Hepatocyte (in vitro differentiated cells): Measurements from ENCODE around the gene CENPI. TPM values are rescaled to one million over a fixed set of nuclear protein-coding genes. Genes with fewer than 3 reads are reported as not detected.

Experiments used
- DNase-seq: peaks from one replicate; pipeline ENCODE4 v3.0.0-alpha.2; 2016; ENCODE audit warnings: low spot score
- H2AFZ ChIP-seq: fragments of 200-600 bp; sonication (generic); 2 replicates; pipeline ENCODE4 v1.6.0; 2016; ENCODE audit warnings: antibody characterized with exemption, mild to moderate bottlenecking
- H3K27ac ChIP-seq: fragments of 200-600 bp; sonication (generic); 2 replicates; pipeline ENCODE4 v1.5.1; 2016; ENCODE audit warnings: mild to moderate bottlenecking
- H3K27me3 ChIP-seq: fragments of 200-600 bp; sonication (generic); 2 replicates; pipeline ENCODE4 v1.6.1; 2016
- H3K36me3 ChIP-seq: fragments of 200-600 bp; sonication (generic); replicated peaks from 2 replicates; pipeline ENCODE4 v1.5.1; 2016; ENCODE audit warnings: low read depth; ENCODE audit not compliant: insufficient read depth
- H3K4me1 ChIP-seq: fragments of 200-600 bp; sonication (generic); 2 replicates; pipeline ENCODE4 v1.5.1; 2016; ENCODE audit warnings: mild to moderate bottlenecking, moderate library complexity; ENCODE audit not compliant: insufficient read depth
- H3K4me2 ChIP-seq: fragments of 200-600 bp; sonication (generic); 2 replicates; pipeline ENCODE4 v1.6.0; 2016
- H3K4me3 ChIP-seq: fragments of 200-600 bp; sonication (generic); 2 replicates; pipeline ENCODE4 v1.5.1; 2016; ENCODE audit warnings: mild to moderate bottlenecking
- H3K79me2 ChIP-seq: fragments of 200-600 bp; sonication (generic); 2 replicates; pipeline ENCODE4 v1.6.0; 2017; ENCODE audit warnings: mild to moderate bottlenecking
- H3K9me2 ChIP-seq: fragments of 200-600 bp; sonication (generic); replicated peaks from 2 replicates; pipeline ENCODE4 v1.6.0; 2017; ENCODE audit warnings: mild to moderate bottlenecking; ENCODE audit not compliant: insufficient read depth
- H3K9me3 ChIP-seq: fragments of 200-600 bp; sonication (generic); 2 replicates; pipeline ENCODE4 v1.5.1; 2016; ENCODE audit warnings: low read depth, mild to moderate bottlenecking
- H4K20me1 ChIP-seq: fragments of 200-600 bp; sonication (generic); 2 replicates; pipeline ENCODE4 v1.6.0; 2016; ENCODE audit warnings: mild to moderate bottlenecking; ENCODE audit not compliant: insufficient read depth, poor library complexity, severe bottlenecking
- EZH2 ChIP-seq: fragments of 200-600 bp; sonication (generic); IDR thresholded peaks from 2 replicates; pipeline ENCODE4 v1.6.1; 2016; ENCODE audit warnings: antibody characterized with exemption, mild to moderate bottlenecking, borderline replicate concordance
- EZH2phosphoT487 ChIP-seq: fragments of 200-600 bp; sonication (generic); IDR thresholded peaks from one replicate; pipeline ENCODE4 v1.6.1; 2018; ENCODE audit warnings: antibody characterized with exemption, mild to moderate bottlenecking, low read depth, moderate library complexity; ENCODE audit not compliant: unreplicated experiment, severe bottlenecking
- WGBS: methylation state at CpG from one replicate; pipeline ENCODE4 v1.1.6; 2016; ENCODE audit warnings: low lambda C conversion rate; ENCODE audit errors: missing lambda C conversion rate; 5-methylcytosine and 5-hydroxymethylcytosine counted together
- polyA plus RNA-seq: library from polyadenylated mRNA; unstranded; fragments of >200 nt; fragmentation: Nextera tagmentation; extraction: Ambion mirVana; gene quantifications from 2 replicates; pipeline ENCODE4 v1.2.1, GENCODE V29; 2016
- total RNA-seq: library from RNA; depleted of rRNA; stranded (reverse); fragments of >200 nt; gene quantifications from 2 replicates; pipeline ENCODE4 v1.2.3, GENCODE V29; 2014
- TF ChIP-seq, protein P1 (sequence below): fragments of 200-600 bp; sonication (generic); IDR thresholded peaks from 2 replicates; pipeline ENCODE4 v1.5.1; 2016; ENCODE audit warnings: antibody characterized with exemption, mild to moderate bottlenecking; ENCODE audit not compliant: poor library complexity

CENPI gene
- total and polyA plus RNA-seq, 2 experiments from 2014 or later = 0.42 to 6.3 TPM

DNA sequence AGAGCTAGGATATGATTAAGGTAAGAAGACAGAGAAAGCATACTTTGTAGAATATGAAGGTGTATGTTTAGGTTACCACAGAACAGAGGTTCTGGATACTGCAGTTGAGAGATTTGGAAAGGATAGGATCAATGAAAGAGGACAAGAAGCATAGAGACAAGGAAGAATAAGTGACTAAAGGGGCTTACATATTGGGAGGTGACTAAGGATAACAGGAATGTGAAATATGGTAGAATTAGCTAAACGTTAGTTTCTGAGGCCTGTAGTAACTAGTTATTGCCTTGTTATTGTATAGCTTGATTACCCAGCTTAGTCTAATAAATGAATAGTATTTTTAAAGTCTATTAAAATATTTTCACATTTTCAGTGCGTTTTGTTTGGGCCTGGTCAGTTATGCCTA, 38.2 kb downstream of the CENPI start:
- no peak overlapping the region for H3K27ac ChIP-seq
- DNase-seq = no peak
- H3K9me2 ChIP-seq = no peaks in the 10 kb centered on the region
- no peaks in the 10 kb centered on the region for H4K20me1 ChIP-seq
- no peaks in the 10 kb centered on the region for H3K4me1 ChIP-seq
- WGBS = 73% methylated on average over 2 of the region's 2 CpGs
- no peak overlapping the region for H2AFZ ChIP-seq
- H3K79me2 ChIP-seq = no peaks in the 10 kb centered on the region
- H3K9me3 ChIP-seq = no peaks in the 10 kb centered on the region
- no peaks in the 10 kb centered on the region for H3K27me3 ChIP-seq
- H3K36me3 ChIP-seq = no peaks in the 10 kb centered on the region
- no peak overlapping the region for H3K4me2 ChIP-seq
- no peak for TF ChIP-seq EZH2phosphoT487
- no peak for TF ChIP-seq EZH2
- TF ChIP-seq, protein P1, sequence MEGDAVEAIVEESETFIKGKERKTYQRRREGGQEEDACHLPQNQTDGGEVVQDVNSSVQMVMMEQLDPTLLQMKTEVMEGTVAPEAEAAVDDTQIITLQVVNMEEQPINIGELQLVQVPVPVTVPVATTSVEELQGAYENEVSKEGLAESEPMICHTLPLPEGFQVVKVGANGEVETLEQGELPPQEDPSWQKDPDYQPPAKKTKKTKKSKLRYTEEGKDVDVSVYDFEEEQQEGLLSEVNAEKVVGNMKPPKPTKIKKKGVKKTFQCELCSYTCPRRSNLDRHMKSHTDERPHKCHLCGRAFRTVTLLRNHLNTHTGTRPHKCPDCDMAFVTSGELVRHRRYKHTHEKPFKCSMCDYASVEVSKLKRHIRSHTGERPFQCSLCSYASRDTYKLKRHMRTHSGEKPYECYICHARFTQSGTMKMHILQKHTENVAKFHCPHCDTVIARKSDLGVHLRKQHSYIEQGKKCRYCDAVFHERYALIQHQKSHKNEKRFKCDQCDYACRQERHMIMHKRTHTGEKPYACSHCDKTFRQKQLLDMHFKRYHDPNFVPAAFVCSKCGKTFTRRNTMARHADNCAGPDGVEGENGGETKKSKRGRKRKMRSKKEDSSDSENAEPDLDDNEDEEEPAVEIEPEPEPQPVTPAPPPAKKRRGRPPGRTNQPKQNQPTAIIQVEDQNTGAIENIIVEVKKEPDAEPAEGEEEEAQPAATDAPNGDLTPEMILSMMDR = no peak
- no peak overlapping the region for H3K4me3 ChIP-seq

Other genes starting within 250 kb of the CENPI start
- 2.5 and 3.0 TPM in 2 replicates for gene NOX1, start 223.8 kb upstream of the CENPI start, total RNA-seq
- 0.99 and 1.9 TPM in 2 replicates for gene NOX1, start 223.8 kb upstream of the CENPI start, polyA plus RNA-seq
- 8.7 and 10.4 TPM in 2 replicates for gene XKRX, start 169.3 kb upstream of the CENPI start, total RNA-seq
- 1.0 and 1.1 TPM in 2 replicates for gene XKRX, start 169.3 kb upstream of the CENPI start, polyA plus RNA-seq
- not detected in 2 replicates for gene ARL13A, start 128.5 kb upstream of the CENPI start, total RNA-seq
- gene ARL13A, start 128.5 kb upstream of the CENPI start, polyA plus RNA-seq = not detected in 2 replicates
- 11.6 and 12.6 TPM in 2 replicates for gene TRMT2B, start 46.1 kb upstream of the CENPI start, total RNA-seq
- 6.4 and 7.4 TPM in 2 replicates for gene TRMT2B, start 46.1 kb upstream of the CENPI start, polyA plus RNA-seq
- 2.0 and 2.6 TPM in 2 replicates for gene TMEM35A, start 19.3 kb upstream of the CENPI start, total RNA-seq
- gene TMEM35A, start 19.3 kb upstream of the CENPI start, polyA plus RNA-seq = 2.5 and 2.9 TPM in 2 replicates
- 0.40 and 0.84 TPM in 2 replicates for gene DRP2, start 121.6 kb downstream of the CENPI start, total RNA-seq
- gene DRP2, start 121.6 kb downstream of the CENPI start, polyA plus RNA-seq = 0.11 and 0.22 TPM in 2 replicates
- gene TAF7L, start 193.1 kb downstream of the CENPI start, total RNA-seq = not detected in 2 replicates
- gene TAF7L, start 193.1 kb downstream of the CENPI start, polyA plus RNA-seq = 0.08 TPM in 1 of 2 replicates, not detected in the other